K562 (cell line): Measurements from ENCODE around the gene LRRC47. TPM values are rescaled to one million over a fixed set of nuclear protein-coding genes. Genes with fewer than 3 reads are reported as not detected.

ENCODE experiments used
- BMI1 ChIP-seq: fragments of 150-350 bp; IDR thresholded peaks from 2 replicates; pipeline ENCODE4 v1.6.1; 2014; ENCODE audit warnings: low read length
- CREB1 ChIP-seq, 2 experiments: sonication (generic) in 1 of 2; formaldehyde crosslinking in 1 of 2; IDR thresholded peaks; 2 replicates each; pipeline versions ENCODE4 v1.6.1 to v1.8.0; 2012 to 2022; ENCODE audit warnings: inconsistent platforms in 1 of 2, mild to moderate bottlenecking in 1 of 2, missing genetic modification reagents in 1 of 2, moderate library complexity in 1 of 2
- DEAF1 ChIP-seq: fragments of 450-650 bp; formaldehyde crosslinking; IDR thresholded peaks from 2 replicates; pipeline ENCODE4 v1.4.0; 2020; ENCODE audit warnings: mild to moderate bottlenecking, moderate library complexity
- E2F1 ChIP-seq: sonication (generic); formaldehyde crosslinking; IDR thresholded peaks from 2 replicates; pipeline ENCODE4 v1.8.1; 2023; ENCODE audit warnings: mild to moderate bottlenecking, missing genetic modification reagents, moderate library complexity
- FIP1L1 ChIP-seq: fragments of 200-400 bp; formaldehyde crosslinking; IDR thresholded peaks from 2 replicates; pipeline ENCODE4 v1.6.1; 2018; ENCODE audit warnings: mild to moderate bottlenecking, low read depth, low read length; ENCODE audit not compliant: poor library complexity, severe bottlenecking
- IRF9 ChIP-seq: fragments of 450-650 bp; IDR thresholded peaks from 2 replicates; pipeline ENCODE4 v1.6.1; 2016; ENCODE audit warnings: missing biosample characterization, missing genetic modification characterization
- MEF2A ChIP-seq: IDR thresholded peaks from 2 replicates; pipeline ENCODE4 v1.6.1; 2011; ENCODE audit warnings: low read depth, mild to moderate bottlenecking, low read length, moderate library complexity; ENCODE audit not compliant: control insufficient read depth
- MEIS2 ChIP-seq: fragments of 450-650 bp; IDR thresholded peaks from 2 replicates; pipeline ENCODE4 v1.6.1; 2014; ENCODE audit warnings: mild to moderate bottlenecking; ENCODE audit not compliant: partially characterized antibody
- NFATC3 ChIP-seq: fragments of 450-650 bp; IDR thresholded peaks from 2 replicates; pipeline ENCODE4 v1.6.1; 2017; ENCODE audit warnings: mild to moderate bottlenecking
- PRPF4 ChIP-seq: fragments of 200-400 bp; formaldehyde crosslinking; IDR thresholded peaks from one replicate; pipeline ENCODE4 v1.6.1; 2017; ENCODE audit warnings: low read length, low read depth, mild to moderate bottlenecking; ENCODE audit not compliant: insufficient read depth, poor library complexity, severe bottlenecking
- TFAP4 ChIP-seq: sonication (generic); formaldehyde crosslinking; IDR thresholded peaks from 2 replicates; pipeline ENCODE4 v1.8.0; 2022; ENCODE audit warnings: missing genetic modification reagents, mild to moderate bottlenecking, moderate library complexity, borderline replicate concordance
- ZNF174 ChIP-seq: fragments of 250-450 bp; sonication (Bioruptor Pico); IDR thresholded peaks from 2 replicates; pipeline ENCODE4 v1.4.0; 2020; ENCODE audit warnings: mild to moderate bottlenecking
- ZNF384 ChIP-seq: IDR thresholded peaks from 2 replicates; pipeline ENCODE4 v1.6.1; 2012; ENCODE audit warnings: low read depth, low read length, improper control_type of control experiment
- ZNF766 ChIP-seq: fragments of 200-800 bp; sonication (Bioruptor generic); conservative IDR thresholded peaks from 2 replicates; pipeline ENCODE4 v1.6.1; 2016; ENCODE audit warnings: missing genetic modification characterization, missing compliant biosample characterization
- polyA plus RNA-seq, 8 experiments: library from polyadenylated mRNA; depleted of rRNA in 4 of 8; stranded (reverse) in 5 of 8; unstranded in 3 of 8; fragments of >200 nt; fragmentation: Nextera tagmentation in 2 of 8; fragmentation: Illumina TruSeq in 1 of 8; extraction: Ambion mirVana in 2 of 8; extraction: Trizol in 1 of 8; gene quantifications; 2 replicates each; pipeline versions ENCODE4 v1.2.1 to v1.2.3, GENCODE V29; 2011 to 2014; ENCODE audit warnings: inconsistent platforms in 1 of 8, missing spikeins in 1 of 8
- total RNA-seq, 7 experiments: library from RNA; depleted of rRNA in 6 of 7; stranded (reverse); fragments of >200 nt in 6 of 7; fragmentation: Illumina TruSeq in 2 of 7; extraction: Trizol in 2 of 7; gene quantifications; 2 replicates each; pipeline versions ENCODE4 v1.2.1 to v1.2.3, GENCODE V29; 2011 to 2021; ENCODE audit warnings: low replicate concordance in 1 of 7
- TF ChIP-seq, protein P1 (sequence below), 2 experiments: fragments of 450-650 bp; IDR thresholded peaks; 2 replicates each; pipeline ENCODE4 v1.6.1; 2016
- TF ChIP-seq, protein P2 (sequence below): fragments of 450-650 bp; IDR thresholded peaks from 2 replicates; pipeline ENCODE4 v1.6.1; 2016; ENCODE audit warnings: antibody characterized with exemption
- TF ChIP-seq, protein P3 (sequence below): sonication (generic); formaldehyde crosslinking; IDR thresholded peaks from 2 replicates; pipeline ENCODE4 v1.9.0; 2022; ENCODE audit warnings: mild to moderate bottlenecking, missing genetic modification reagents

The LRRC47 gene
- total and polyA plus RNA-seq, 9 of the 15 experiments (the other 6 are each of a cell fraction or from before 2014, with no cell fraction given) = 4.6 to 68.0 (median 35.9) TPM

GRCh38 chr1:3803905-3804626, 7.8 kb upstream of the LRRC47 start (continued):
- TF ChIP-seq TFAP4 = no peak
- no peak for TF ChIP-seq PRPF4
- no peak for TF ChIP-seq IRF9 (tag)
- no peak for TF ChIP-seq FIP1L1
- no peak; the same call in 1 of the 2 replicates for TF ChIP-seq ZNF766
- no peak for TF ChIP-seq ZNF384
- 0 out of 2 replicates have a peak, but pooled peaks have one; percentile 22 for TF ChIP-seq BMI1
- TF ChIP-seq, protein P1, sequence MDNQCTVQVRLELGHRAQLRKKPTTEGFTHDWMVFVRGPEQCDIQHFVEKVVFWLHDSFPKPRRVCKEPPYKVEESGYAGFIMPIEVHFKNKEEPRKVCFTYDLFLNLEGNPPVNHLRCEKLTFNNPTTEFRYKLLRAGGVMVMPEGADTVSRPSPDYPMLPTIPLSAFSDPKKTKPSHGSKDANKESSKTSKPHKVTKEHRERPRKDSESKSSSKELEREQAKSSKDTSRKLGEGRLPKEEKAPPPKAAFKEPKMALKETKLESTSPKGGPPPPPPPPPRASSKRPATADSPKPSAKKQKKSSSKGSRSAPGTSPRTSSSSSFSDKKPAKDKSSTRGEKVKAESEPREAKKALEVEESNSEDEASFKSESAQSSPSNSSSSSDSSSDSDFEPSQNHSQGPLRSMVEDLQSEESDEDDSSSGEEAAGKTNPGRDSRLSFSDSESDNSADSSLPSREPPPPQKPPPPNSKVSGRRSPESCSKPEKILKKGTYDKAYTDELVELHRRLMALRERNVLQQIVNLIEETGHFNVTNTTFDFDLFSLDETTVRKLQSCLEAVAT (IDR thresholded peaks at IDR 0.05) = no peak
- TF ChIP-seq, protein P2, sequence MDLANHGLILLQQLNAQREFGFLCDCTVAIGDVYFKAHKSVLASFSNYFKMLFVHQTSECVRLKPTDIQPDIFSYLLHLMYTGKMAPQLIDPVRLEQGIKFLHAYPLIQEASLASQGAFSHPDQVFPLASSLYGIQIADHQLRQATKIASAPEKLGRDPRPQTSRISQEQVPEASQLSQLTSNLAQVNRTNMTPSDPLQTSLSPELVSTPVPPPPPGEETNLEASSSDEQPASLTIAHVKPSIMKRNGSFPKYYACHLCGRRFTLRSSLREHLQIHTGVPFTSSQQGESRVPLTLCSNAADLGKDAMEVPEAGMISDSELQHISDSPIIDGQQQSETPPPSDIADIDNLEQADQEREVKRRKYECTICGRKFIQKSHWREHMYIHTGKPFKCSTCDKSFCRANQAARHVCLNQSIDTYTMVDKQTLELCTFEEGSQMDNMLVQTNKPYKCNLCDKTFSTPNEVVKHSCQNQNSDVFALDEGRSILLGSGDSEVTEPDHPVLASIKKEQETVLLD = 0 out of 2 replicates have a peak, but pooled peaks have one; percentile 15
- no peak for TF ChIP-seq E2F1 (CRISPR knock-in tag)
- TF ChIP-seq CREB1 (IDR thresholded peaks at IDR 0.05) = no peak
- no peak for TF ChIP-seq CREB1 (CRISPR knock-in tag; IDR thresholded peaks at IDR 0.05)
- TF ChIP-seq, protein P3, sequence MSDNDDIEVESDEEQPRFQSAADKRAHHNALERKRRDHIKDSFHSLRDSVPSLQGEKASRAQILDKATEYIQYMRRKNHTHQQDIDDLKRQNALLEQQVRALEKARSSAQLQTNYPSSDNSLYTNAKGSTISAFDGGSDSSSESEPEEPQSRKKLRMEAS = peak; percentile 65
- TF ChIP-seq NFATC3 = no peak
- TF ChIP-seq ZNF174 = no peak
- no peak for TF ChIP-seq DEAF1 (CRISPR knock-in tag)
- no peak for TF ChIP-seq MEF2A
- peak; percentile 11 for TF ChIP-seq MEIS2
